AML-193 (cell line): ENCODE measurements around the gene ARF6.
"Not testable (repeated sequence)": the region's sequence is repeated elsewhere in the genome, so short reads cannot be mapped to it uniquely, and the experiment has no call there.

ENCODE experiments used
- DNase-seq, 2 experiments: peaks; one replicate each; lab custom pipeline; 2025; lab: John Stamatoyannopoulos, UW

The ARF6 gene

GRCh38 chr14:49907186-49907585 lies 14.3 kb downstream of the ARF6 start:
- no peak for DNase-seq

DNA sequence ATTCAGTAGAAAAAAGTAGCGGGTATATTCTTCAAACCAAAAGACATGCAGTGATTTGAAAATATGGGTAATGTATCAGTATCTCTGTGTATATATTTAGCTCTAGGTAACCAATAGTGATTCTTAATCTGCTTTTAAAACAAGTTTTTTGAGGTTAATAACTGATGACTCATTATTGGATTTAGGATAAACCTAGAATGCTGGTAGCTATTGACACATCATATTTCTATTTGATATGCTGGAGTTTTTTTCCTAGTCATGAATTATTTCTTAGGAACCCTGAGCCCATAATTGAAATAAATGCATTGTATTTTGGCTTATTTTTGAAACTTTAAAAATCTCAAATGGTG lies 15.5 kb downstream of the ARF6 start:
- no peak for DNase-seq

GRCh38 chr14:49909016-49909415 lies 16.1 kb downstream of the ARF6 start:
- no peak for DNase-seq

- no peak for DNase-seq
These were observed 22.2 kb downstream of the ARF6 start for GRCh38 chr14:49915085-49915484.

DNA sequence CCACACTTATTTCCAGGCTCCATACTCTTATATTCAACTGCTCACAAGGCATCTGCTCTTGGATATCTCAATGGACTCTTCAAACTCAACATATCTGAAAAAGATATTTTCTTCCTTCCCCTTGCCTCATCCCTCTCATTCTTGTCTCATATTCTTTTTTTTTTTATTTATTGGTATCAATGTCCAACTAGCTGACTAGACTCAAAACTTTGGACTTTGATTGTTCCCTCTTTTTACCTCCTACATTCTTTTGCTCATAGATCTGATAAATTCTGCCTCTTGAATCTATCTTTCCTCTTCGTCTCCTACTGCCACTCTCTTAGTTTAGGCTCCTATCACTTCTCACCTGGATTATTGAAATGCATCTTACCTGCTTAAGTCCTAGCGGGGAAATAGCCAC lies 25.8 kb downstream of the ARF6 start:
- DNase-seq = no peak

DNA sequence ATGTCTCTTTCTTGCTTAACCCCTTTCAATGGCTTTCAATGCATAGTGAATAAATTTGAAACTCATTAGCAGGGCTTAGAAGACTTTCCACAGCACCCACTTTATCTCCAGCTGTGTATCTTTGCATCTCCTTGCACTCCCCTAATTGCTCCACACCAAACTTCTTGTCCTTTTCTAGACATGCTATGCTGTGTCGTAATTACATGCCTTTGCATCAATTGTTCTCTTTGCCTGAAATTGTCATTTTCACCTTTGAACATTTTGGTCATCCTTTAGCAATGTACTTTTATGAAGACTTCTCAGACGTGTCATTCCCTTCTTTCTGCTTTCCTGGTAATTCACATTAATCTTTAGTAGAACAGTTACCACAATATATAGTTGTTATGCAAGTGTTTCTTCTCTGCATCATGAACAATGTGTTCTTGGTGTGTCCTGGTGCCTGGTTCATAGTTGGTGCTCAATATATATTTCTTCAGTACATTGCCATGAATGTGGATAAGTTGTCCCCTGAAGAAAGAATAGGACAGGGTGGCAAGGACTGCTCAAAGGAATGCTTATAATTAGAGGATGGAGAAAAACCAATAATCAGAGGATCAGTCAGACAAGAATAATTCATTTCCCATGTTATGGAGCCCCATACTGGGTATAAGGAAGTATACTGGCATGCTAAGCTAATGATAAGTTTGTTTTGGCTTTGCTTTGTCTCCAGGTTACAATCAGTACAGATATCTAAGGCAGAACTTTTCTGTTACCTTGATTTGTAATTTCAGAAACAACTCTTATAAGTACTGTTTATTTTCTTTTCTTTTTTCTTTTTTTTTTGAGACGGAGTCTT lies 27.2 kb downstream of the ARF6 start:
- DNase-seq = peak in 1 of 2 experiments; percentile 18

DNA sequence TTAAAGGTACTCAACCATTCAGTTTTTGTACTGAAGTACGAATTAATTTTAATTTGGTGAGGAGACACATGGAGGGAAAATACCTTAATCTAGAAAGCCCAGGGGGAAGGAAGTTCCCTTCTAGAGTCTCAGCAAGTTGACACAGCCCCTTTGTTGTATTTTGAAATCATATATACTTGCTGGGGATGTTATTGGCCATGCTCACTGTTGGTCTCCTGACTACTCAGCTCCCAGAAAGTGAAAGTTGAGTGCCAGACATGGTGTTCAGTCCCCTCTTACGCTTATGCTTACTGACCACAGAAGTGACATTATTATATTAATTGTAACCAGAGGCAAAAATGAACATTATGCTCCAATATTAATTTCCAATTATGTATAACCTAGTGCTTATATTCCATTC lies 28.1 kb downstream of the ARF6 start:
- DNase-seq = no peak

- no peak for DNase-seq
These were observed 28.5 kb downstream of the ARF6 start for GRCh38 chr14:49921401-49921800.

DNA sequence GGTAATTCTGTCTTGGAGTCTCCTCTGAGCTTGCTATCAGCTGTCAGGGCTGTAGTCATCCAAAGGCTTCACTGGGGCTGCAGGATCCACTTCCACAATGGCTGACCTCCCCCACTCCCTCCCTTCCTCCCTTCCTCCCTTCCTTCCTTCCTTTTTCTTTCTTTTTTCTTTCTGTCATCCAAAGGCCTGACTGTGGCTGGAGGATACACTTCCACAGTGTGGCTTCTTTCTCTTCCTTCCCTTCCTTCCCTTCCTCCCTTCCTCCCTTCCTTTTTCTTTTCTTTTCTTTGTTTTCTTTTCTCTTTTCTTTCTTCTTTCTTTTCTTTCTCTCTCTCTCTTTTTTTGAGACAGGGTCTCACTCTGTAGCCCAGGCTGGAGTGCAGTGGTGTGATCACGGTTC lies 30.6 kb downstream of the ARF6 start:
- no peak for DNase-seq

DNA sequence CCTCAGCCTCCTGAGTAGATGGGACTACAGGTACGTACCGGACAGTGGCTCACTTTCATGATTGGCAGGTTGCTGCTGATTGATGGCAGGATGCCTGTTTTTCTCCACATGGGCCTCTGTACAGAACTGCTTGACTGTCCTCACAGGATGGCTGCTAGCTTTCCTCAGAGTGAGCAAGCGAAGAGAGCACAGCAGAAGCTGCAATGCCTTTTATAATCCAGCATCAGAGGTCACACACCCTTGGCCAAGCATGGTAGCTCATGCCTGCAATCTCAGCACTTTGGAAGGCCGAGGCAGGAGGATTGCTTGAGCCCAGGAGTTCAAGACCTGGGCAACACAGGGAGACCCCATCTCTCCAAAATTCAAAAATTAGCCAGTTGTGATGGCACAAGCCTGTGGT lies 31.0 kb downstream of the ARF6 start:
- no peak for DNase-seq

DNA sequence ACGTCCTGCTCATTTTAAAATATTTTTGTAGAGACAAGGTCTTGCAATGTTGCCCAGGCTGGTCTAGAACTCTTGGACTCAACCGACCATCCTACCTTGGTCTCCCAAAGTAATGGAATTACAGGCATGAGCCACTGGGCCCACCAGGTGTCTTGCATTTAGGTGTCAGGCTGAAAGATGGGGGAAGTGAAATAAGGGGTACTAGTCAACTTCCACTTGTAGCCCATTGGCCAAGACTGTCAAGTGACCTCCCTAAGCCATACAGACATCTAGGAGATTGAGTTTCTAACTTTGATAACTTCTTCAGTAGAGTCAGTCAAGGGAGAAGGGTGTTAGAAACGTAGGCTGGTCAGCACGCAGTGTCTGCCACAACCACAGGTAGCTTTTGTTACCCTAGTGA lies 32.0 kb downstream of the ARF6 start:
- no peak for DNase-seq

GRCh38 chr14:49926803-49927202 lies 33.9 kb downstream of the ARF6 start:
- no peak for DNase-seq

DNA sequence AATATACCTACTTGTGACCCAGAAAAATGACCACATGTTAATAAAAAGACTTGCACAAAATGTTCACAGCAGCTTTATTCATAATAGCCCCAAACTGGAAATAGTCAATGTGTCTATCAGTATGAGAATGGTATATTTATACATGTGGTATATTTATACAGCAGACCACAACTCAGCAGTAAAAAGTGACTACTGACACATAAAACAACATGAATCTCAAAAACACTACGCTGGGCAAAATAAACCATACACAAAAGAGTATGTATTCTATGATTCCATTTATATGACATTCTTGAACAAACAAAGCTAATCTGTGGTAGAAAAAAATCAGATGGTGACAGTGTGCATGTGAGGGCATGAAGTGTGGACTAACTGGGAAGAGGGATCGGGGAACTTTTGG lies 35.1 kb downstream of the ARF6 start:
- no peak for DNase-seq

- DNase-seq = no peak
These were observed 37.8 kb downstream of the ARF6 start for GRCh38 chr14:49930720-49931119.

DNA sequence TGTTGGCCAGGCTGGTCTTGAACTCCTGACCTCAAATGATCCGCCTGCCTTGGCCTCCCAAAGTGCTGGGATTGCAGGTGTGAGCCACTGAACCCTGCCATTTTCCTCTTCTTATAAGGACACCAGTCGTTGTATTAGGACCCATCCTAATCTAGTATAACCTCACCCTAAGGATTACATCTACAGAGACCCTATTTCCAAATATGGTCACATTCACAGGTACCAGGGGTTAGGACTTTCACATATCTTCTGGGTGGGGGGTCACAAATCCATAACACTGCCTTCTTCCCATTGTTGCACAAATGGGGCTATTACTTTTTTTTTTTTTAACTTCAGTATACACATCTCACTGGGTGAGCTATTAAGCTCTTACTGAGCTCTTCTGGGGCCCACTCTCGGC lies 38.6 kb downstream of the ARF6 start:
- no peak for DNase-seq

GRCh38 chr14:49933128-49933527 lies 40.2 kb downstream of the ARF6 start:
- DNase-seq = no peak

DNA sequence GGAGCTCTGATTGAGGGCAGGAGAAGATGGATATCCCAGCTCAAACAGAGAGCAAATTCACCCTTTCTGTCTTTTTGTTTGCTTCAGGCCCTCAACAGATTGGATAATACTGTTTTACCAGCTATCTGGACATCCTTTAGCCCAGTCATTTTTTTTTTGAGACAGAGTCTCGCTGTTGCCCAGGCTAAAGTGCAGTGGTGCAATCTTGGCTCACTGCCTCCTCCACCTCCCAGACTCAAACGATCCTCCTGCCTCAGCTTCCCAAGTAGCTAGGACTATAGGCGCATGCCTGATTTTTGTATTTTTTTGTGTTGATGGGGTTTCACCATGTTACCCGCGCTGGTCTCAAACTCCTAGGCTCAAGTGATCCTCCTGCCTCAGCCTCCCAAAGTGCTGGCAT lies 40.8 kb downstream of the ARF6 start:
- DNase-seq = no peak

DNA sequence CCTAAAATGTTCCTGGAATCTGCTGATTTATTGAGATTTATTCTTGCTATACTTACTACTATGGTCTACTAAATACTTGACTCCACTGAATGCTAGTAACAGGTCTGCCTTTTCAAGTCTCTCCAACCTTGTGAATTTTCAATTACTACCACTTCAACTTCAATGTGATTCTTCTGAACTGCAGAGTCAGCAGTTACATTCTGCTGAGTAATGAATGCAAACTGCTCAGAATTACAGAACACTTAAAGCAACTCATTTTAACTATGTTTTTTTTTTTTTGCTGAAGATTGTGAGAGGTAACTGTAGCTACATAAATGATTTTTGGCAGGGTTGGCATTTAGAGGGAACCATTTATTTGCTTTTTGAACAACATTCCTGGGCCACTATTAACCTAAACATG lies 41.8 kb downstream of the ARF6 start:
- DNase-seq = no peak

DNA sequence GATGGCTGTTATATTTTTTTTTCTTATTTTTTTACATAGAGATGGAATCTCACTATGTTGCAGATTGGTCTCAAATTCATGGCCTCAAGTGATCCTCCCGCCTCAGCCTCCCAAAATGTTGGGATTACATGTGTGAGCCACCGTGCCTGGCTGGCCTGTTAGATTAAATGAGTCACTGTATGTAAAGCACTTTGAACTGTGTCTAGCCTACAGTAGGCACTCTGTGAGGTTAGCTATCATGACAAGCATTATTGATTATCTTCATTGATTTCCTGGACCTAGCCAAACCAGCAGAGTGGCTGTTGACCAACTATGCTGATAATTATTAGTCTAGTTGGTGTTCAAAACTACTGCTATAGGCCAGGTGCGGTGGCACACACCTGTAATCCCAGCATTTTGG lies 42.6 kb downstream of the ARF6 start:
- DNase-seq = no peak

DNA sequence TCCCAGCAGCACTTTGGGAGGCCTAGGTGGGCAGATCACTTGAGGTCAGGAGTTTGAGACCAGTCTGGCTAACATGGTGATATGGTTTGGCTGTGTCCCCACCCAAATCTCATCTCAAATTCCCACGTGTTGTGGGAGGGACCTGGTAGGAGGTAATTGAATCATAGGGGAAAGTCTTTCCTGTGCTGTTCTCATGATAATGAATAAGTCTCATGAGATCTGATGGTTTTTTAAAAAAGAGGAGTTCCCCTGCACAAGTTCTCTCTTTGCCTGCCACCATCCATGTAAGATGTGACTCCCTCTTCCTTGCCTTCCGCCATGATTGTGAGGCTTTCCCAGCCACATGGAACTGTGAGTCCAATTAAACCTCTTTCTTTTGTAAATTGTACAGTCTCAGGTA lies 43.4 kb downstream of the ARF6 start:
- not testable (repeated sequence) for DNase-seq

DNA sequence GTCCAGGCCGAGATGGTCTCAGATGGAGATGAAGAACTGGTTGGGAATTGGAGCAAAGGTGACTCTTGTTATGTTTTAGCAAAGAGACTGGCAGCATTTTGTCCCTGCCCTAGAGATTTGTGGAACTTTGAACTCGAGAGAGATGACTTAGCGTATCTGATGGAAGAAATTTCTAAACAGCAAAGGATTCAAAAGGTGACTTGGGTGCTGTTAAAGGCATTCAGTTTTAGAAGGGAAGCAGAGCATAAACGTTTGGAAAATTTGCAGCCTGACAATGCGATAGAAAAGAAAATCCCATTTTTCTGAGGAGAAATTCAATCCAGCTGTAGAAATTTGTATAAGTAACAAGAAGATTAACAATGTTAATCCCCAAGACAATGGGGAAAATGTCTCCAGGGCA lies 44.0 kb downstream of the ARF6 start:
- DNase-seq = not testable (repeated sequence)

GRCh38 chr14:49939215-49939614 lies 46.3 kb downstream of the ARF6 start:
- not testable (repeated sequence) for DNase-seq

- no peak for DNase-seq
These were observed 47.1 kb downstream of the ARF6 start for GRCh38 chr14:49939884-49940510.
